HG03460 (cell line): ENCODE data around the gene TMEM86A.

Experiments
- ATAC-seq: cut with Tn5 transposase; IDR thresholded peaks from one replicate; pipeline ENCODE4 v1.9.1; 2021; ENCODE audit not compliant: unreplicated experiment

The TMEM86A gene

DNA sequence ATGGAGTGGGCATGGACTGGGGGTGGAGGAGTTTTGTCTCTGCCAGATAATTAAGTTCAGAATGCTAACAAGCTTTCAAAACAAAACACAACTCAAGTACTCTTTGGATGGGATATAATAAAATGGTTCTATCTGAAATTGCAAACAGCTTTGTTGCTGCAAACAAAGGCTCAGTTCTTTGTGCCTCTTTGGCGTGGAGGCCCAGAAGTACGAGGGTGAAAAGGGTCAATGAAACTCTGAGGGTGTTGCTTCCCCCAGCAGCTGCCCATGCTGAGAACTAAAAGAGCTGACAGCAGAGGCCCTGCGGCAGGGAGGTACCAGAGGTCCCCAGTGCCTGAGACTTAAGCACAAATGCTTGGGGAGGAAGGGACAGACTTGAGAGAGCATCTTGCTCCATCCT lies 53.9 kb downstream of the TMEM86A start:
- no peak for ATAC-seq

DNA sequence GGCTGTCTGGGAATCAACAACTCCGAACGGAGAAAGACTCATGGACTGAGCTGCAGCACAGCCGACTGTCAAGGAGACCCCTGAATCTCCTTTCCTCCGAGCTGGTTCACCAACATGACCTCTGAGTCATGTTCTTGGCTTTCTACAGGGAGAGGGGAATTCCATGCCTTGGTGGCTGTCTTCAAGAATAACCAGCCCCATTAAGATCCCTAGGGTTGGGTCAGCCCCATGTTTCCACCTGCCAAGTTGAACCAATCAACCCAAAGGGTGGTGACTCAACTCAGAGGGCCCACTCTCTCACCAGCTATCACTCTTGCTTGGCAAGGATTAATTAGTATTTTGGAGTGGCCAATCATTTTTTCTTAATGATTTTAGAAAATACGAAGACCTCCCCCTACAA lies 55.7 kb downstream of the TMEM86A start:
- ATAC-seq = no peak
